Psoas muscle (tissue), 8 donors: Measurements from ENCODE around the gene CEMIP2. TPM values are rescaled to one million over a fixed set of nuclear protein-coding genes. Genes with fewer than 3 reads are reported as not detected.

Experiments
- ATAC-seq, 4 donors: fragments of 200-7000 bp; cut with Tn5 transposase; one replicate each; pipeline ENCODE4 v1.9.1; 2020; ENCODE audit warnings: moderate library complexity in 3 of 4, mild to moderate bottlenecking in 2 of 4
- DNase-seq, 2 donors: peaks; one replicate each; pipeline ENCODE4 v3.0.0-alpha.2; 2020
- H3K27ac ChIP-seq: fragments of 200-600 bp; one replicate; pipeline ENCODE4 v1.8.0; 2022
- H3K27me3 ChIP-seq, 3 donors: fragments of 200-600 bp in 1 of 3; one replicate each; pipeline versions ENCODE4 v1.6.1 to v1.8.0; 2013 to 2022; ENCODE audit warnings: low read length in 2 of 3, mild to moderate bottlenecking in 2 of 3, moderate library complexity in 1 of 3; ENCODE audit not compliant: insufficient read depth in 3 of 3
- H3K36me3 ChIP-seq, 2 donors: fragments of 200-600 bp in 1 of 2; one replicate each; pipeline versions ENCODE4 v1.6.1 to v1.8.0; 2013 to 2022; ENCODE audit warnings: low read depth in 1 of 2, mild to moderate bottlenecking in 1 of 2, moderate library complexity in 1 of 2; ENCODE audit not compliant: insufficient read depth in 1 of 2
- H3K4me1 ChIP-seq: fragments of 200-600 bp; one replicate; pipeline ENCODE4 v1.8.0; 2022
- H3K4me3 ChIP-seq: fragments of 200-600 bp; one replicate; pipeline ENCODE4 v1.8.0; 2022; ENCODE audit warnings: mild to moderate bottlenecking
- H3K9me3 ChIP-seq: fragments of 200-600 bp; one replicate; pipeline ENCODE4 v1.8.0; 2022
- WGBS, 3 donors: extraction: QIAGEN DNeasy Blood & Tissue Kit; methylation state at CpG; one replicate each; pipeline versions ENCODE4 v1.1.6 to v1.1.7; 2013; 5-methylcytosine and 5-hydroxymethylcytosine counted together
- intact Hi-C, 2 donors: fragments of 100-400 bp; cut with DNase I; formaldehyde crosslinking; loops; one replicate each; pipeline versions ENCODE4 v1.11.0 to v1.14.2; 2022
- polyA plus RNA-seq, 3 donors: library from polyadenylated mRNA; stranded (reverse); fragments of 200-250 nt; gene quantifications; one replicate each; pipeline ENCODE4 v1.2.3, GENCODE V29; 2013
- total RNA-seq, 4 donors: library from RNA; stranded (reverse); fragmentation: NEBNext Ultra II Directional in 2 of 4; extraction: Animal tissue kit (Norgen Biotek cat#: 25700) in 2 of 4; gene quantifications; one replicate each; pipeline versions ENCODE4 v1.2.1 to v1.2.4, GENCODE V29; 2021 to 2023
- TF ChIP-seq, protein P1 (sequence below): fragments of 200-600 bp; IDR thresholded peaks from one replicate; pipeline ENCODE4 v1.8.0; 2022; ENCODE audit warnings: antibody characterized with exemption
- donor health status: healthy with polysubstance abuse.
- donor health status: DM: no; HTN: no; CAD: no; lungs with moderate emphysema.
- donor health status: Bipolar disorder and iron deficiency.
- donor health status: healthy.
- donor health status: DM: yes; HTN: yes; CAD: no.
- donor health status: DM: no; HTN: no; CAD: no.
- donor health status: DM: no; HTN: no; CAD: no.
- donor health status: DM: yes; HTN: yes; CAD: no.

CEMIP2 gene
- total and polyA plus RNA-seq, 7 donors = 5.9 to 20.3 (median 9.6) TPM

DNA sequence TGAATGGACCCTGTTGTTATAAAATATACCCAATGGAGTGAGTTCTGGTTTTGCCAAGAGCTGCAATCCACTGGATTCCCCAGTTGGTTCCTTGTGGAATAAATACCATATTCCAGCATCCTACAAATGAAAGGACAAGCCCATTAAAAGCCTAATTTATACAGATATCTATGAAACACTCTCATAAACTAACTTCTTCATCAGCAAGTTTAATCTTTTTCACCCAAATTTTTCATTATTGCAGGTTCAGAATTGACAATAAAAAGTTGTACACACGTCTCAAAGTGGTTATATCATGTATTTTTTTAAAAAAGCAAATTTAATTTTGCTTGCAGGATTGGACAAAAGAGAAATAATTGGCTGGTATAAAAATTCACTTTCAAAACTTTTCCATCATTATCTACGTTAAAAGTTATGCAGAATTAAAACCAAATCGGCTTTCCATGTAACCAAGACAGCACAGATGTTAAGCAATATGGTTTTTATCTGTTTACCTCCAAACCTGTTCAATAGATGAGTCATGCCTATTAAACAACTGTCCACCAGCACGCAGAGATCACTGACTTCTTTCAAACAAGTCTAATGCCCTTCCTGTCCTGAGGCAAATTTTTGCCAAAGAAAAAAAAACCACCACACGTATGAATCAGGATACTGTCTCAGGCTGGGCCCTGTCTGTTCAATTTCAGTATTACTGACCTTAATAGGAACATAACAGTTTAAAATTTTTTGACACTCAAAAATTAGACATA, 42.5 kb downstream of the CEMIP2 start:
- H3K4me1 ChIP-seq = no peaks in the 10 kb centered on the region
- H3K36me3 ChIP-seq = peaks cover 9 to 89% of the 10 kb centered on the region in 2 donors
- H3K4me3 ChIP-seq = no peak overlapping the region
- H3K27ac ChIP-seq = no peak overlapping the region
- TF ChIP-seq, protein P1, sequence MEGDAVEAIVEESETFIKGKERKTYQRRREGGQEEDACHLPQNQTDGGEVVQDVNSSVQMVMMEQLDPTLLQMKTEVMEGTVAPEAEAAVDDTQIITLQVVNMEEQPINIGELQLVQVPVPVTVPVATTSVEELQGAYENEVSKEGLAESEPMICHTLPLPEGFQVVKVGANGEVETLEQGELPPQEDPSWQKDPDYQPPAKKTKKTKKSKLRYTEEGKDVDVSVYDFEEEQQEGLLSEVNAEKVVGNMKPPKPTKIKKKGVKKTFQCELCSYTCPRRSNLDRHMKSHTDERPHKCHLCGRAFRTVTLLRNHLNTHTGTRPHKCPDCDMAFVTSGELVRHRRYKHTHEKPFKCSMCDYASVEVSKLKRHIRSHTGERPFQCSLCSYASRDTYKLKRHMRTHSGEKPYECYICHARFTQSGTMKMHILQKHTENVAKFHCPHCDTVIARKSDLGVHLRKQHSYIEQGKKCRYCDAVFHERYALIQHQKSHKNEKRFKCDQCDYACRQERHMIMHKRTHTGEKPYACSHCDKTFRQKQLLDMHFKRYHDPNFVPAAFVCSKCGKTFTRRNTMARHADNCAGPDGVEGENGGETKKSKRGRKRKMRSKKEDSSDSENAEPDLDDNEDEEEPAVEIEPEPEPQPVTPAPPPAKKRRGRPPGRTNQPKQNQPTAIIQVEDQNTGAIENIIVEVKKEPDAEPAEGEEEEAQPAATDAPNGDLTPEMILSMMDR = no peak
- WGBS, 3 donors = 56 to 78% (median 63%) methylated on average over 5 of the region's 5 CpGs
- DNase-seq (no peak), ATAC-seq (no peak)
- no peaks in the 10 kb centered on the region for H3K27me3 ChIP-seq
- no peaks in the 10 kb centered on the region for H3K9me3 ChIP-seq
- intact Hi-C loops = no loop called here

GRCh38 chr9:71721855-71722254, 46.5 kb downstream of the CEMIP2 start:
- ATAC-seq (no peak), DNase-seq (no peak)
- intact Hi-C loops = no loop called here
- Histone ChIP-seq H3K4me1 (no peaks in the 10 kb centered on the region), H3K27me3 (no peaks in the 10 kb centered on the region), H3K4me3 (no peak overlapping the region), H3K36me3 (peaks cover 5 to 73% of the 10 kb centered on the region in 2 donors), H3K9me3 (no peaks in the 10 kb centered on the region), H3K27ac (no peak overlapping the region)
- TF ChIP-seq, protein P1 = no peak

GRCh38 chr9:71719562-71719961, 48.8 kb downstream of the CEMIP2 start:
- Histone ChIP-seq H3K4me1 (no peaks in the 10 kb centered on the region), H3K9me3 (no peaks in the 10 kb centered on the region), H3K27ac (no peak overlapping the region), H3K36me3 (peaks cover 0 to 60% of the 10 kb centered on the region in 2 donors), H3K4me3 (no peak overlapping the region), H3K27me3 (no peaks in the 10 kb centered on the region)
- DNase-seq = no peak
- TF ChIP-seq, protein P1 = no peak
- 44 to 57% (median 46%) methylated on average over 5 of the region's 5 CpGs for WGBS, 3 donors
- peak; percentile 28 to 81 (median 71) for ATAC-seq
- intact Hi-C loops = loop anchor here in 1 of 2 donors (5.0 kb wide), 1 partner anchor 43 kb away; no protein-coding TSS in a partner anchor

GRCh38 chr9:71719088-71719487, 49.2 kb downstream of the CEMIP2 start:
- no peak for DNase-seq
- 94 to 97% (median 96%) methylated on average over 3 of the region's 3 CpGs for WGBS, 3 donors
- no peaks in the 10 kb centered on the region for H3K4me1 ChIP-seq
- intact Hi-C loops = loop anchor here in 1 of 2 donors (5.0 kb wide), 1 partner anchor 43 kb away; no protein-coding TSS in a partner anchor
- H3K4me3 ChIP-seq = no peak overlapping the region
- TF ChIP-seq, protein P1 = no peak
- no peaks in the 10 kb centered on the region for H3K9me3 ChIP-seq
- no peaks in the 10 kb centered on the region for H3K27me3 ChIP-seq
- peak in 1 of 4 donors; percentile 13 for ATAC-seq
- H3K36me3 ChIP-seq = peaks cover 0 to 60% of the 10 kb centered on the region in 2 donors
- no peak overlapping the region for H3K27ac ChIP-seq
